GM23248 (cell line): ENCODE measurements around the gene OR8B3.

Experiments
- EZH2 ChIP-seq: fragments of 200-600 bp; sonication (generic); IDR thresholded peaks from 2 replicates; pipeline ENCODE4 v1.6.1; 2018; ENCODE audit warnings: antibody characterized with exemption, mild to moderate bottlenecking; ENCODE audit not compliant: insufficient read depth, poor library complexity, severe bottlenecking
- EZH2phosphoT487 ChIP-seq: fragments of 200-600 bp; sonication (generic); IDR thresholded peaks from 2 replicates; pipeline ENCODE4 v1.6.1; 2018; ENCODE audit warnings: antibody characterized with exemption, moderate library complexity, mild to moderate bottlenecking, low read depth; ENCODE audit not compliant: insufficient read depth

DNA sequence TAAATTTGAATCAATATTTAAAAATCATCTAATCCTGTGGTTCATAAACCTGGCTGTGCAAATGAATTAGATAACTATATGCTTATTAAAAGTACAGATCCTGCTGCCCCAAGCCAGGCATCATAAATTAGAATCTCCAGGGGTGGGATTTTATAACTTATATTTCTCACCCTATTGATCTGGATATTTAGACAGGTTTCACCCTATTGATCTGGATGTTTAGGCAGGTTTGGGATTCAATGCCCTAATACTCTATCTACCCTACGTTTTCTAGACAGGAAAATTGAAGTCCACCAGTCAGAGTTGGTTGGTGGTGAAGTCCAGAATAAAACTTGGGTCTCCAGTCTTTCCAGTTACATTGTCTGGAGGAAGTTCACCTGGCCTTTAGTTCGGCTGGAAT lies 44.0 kb upstream of the OR8B3 start:
- TF ChIP-seq EZH2phosphoT487 (no peak), EZH2 (no peak)
